WTC11 (cell line): Measurements from ENCODE around the gene TAC4. TPM values are rescaled to one million over a fixed set of nuclear protein-coding genes. Genes with fewer than 3 reads are reported as not detected.

Experiments
- ATAC-seq: fragments of 200-7000 bp; cut with Tn5 transposase; 2 replicates; pipeline ENCODE4 v1.10.0; 2021; ENCODE audit warnings: mild to moderate bottlenecking, moderate library complexity
- CTCF ChIA-PET: fragments of 300-600 bp; sonication (Branson Sonifier 250); formaldehyde crosslinking; loops from one replicate; lab custom pipeline; 2021; ENCODE audit warnings: antibody characterized with exemption; lab: Charles Lee
- POLR2A ChIA-PET: fragments of 350-600 bp; sonication (Branson Sonifier 250); formaldehyde crosslinking; loops from one replicate; lab custom pipeline; 2021; ENCODE audit warnings: antibody characterized with exemption; lab: Charles Lee
- DNase-seq: peaks from one replicate; pipeline ENCODE4 v3.0.0; 2021; ENCODE audit warnings: low spot score
- H3K27ac Mint-ChIP-seq: 2 replicates; pipeline ENCODE4 v1.8.0; 2021; ENCODE audit warnings: mixed read lengths
- H3K27me3 Mint-ChIP-seq: 2 replicates; pipeline ENCODE4 v1.8.0; 2021; ENCODE audit warnings: low read depth, mild to moderate bottlenecking, moderate library complexity, mixed read lengths
- H3K36me3 Mint-ChIP-seq: 2 replicates; pipeline ENCODE4 v1.8.0; 2021; ENCODE audit warnings: mixed read lengths
- H3K4me1 Mint-ChIP-seq: 2 replicates; pipeline ENCODE4 v1.8.0; 2022; ENCODE audit warnings: mixed read lengths
- H3K4me3 Mint-ChIP-seq: 2 replicates; pipeline ENCODE4 v1.8.0; 2021; ENCODE audit warnings: mild to moderate bottlenecking, moderate library complexity, mixed read lengths
- H3K9me3 Mint-ChIP-seq: 2 replicates; pipeline ENCODE4 v1.8.0; 2021; ENCODE audit warnings: mixed read lengths
- CDX4 ChIP-seq: fragments of 250-450 bp; sonication (Bioruptor Pico); IDR thresholded peaks from 2 replicates; pipeline ENCODE4 v1.9.0; 2021; ENCODE audit warnings: moderate library complexity, mild to moderate bottlenecking, inconsistent platforms, borderline replicate concordance
- FOXJ3 ChIP-seq: sonication (generic); formaldehyde crosslinking; IDR thresholded peaks from 2 replicates; pipeline ENCODE4 v1.9.0; 2021; ENCODE audit warnings: missing genetic modification reagents, mild to moderate bottlenecking, borderline replicate concordance
- FOXK1 ChIP-seq: sonication (generic); formaldehyde crosslinking; IDR thresholded peaks from 2 replicates; pipeline ENCODE4 v1.8.0; 2022; ENCODE audit warnings: mild to moderate bottlenecking, moderate library complexity, missing genetic modification reagents
- FOXP4 ChIP-seq: sonication (generic); formaldehyde crosslinking; IDR thresholded peaks from 2 replicates; pipeline ENCODE4 v1.8.0; 2022; ENCODE audit warnings: mild to moderate bottlenecking, missing genetic modification reagents
- IRF1 ChIP-seq: sonication (generic); formaldehyde crosslinking; IDR thresholded peaks from 2 replicates; pipeline ENCODE4 v1.8.0; 2023; ENCODE audit warnings: missing genetic modification reagents
- NR2C2 ChIP-seq: sonication (generic); formaldehyde crosslinking; IDR thresholded peaks from 2 replicates; pipeline ENCODE4 v1.8.0; 2022; ENCODE audit warnings: mild to moderate bottlenecking, missing genetic modification reagents
- ZMAT4 ChIP-seq: fragments of 250-450 bp; sonication (Bioruptor Pico); IDR thresholded peaks from 2 replicates; pipeline ENCODE4 v1.9.0; 2021; ENCODE audit warnings: mild to moderate bottlenecking
- ZNF281 ChIP-seq: sonication (generic); formaldehyde crosslinking; IDR thresholded peaks from 2 replicates; pipeline ENCODE4 v1.8.0; 2023; ENCODE audit warnings: mild to moderate bottlenecking, missing genetic modification reagents
- ZNF416 ChIP-seq: fragments of 250-450 bp; sonication (Bioruptor Pico); IDR thresholded peaks from 2 replicates; pipeline ENCODE4 v1.9.0; 2021; ENCODE audit warnings: mild to moderate bottlenecking, inconsistent platforms
- ZSCAN18 ChIP-seq: fragments of 250-450 bp; sonication (Bioruptor Pico); IDR thresholded peaks from 2 replicates; pipeline ENCODE4 v2.1.2; 2022; ENCODE audit warnings: mild to moderate bottlenecking, moderate library complexity
- total RNA-seq: library from RNA; stranded (reverse); gene quantifications from 3 replicates; pipeline ENCODE4 v1.2.3, GENCODE V29; 2021

Gene TAC4
- total RNA-seq, 1 experiment from 2014 or later = not detected

- CTCF ChIA-PET = interaction anchor here (0.8 to 2.0 kb wide), 5 partner anchors 30 to 313 kb away, joined by 3 to 6 read pairs (median 4); partner anchors contain the start of gene DLX3
- ATAC-seq = no peak
- no peaks in the 10 kb centered on the region for H3K36me3 Mint-ChIP-seq
These were observed 21.1 kb upstream of the TAC4 start for GRCh38 chr17:49869038-49869374.

More at GRCh38 chr17:49869038-49869374, 21.1 kb upstream of the TAC4 start:
- Mint-ChIP-seq H3K4me3 (no peak overlapping the region), H3K27ac (no peak overlapping the region), H3K9me3 (no peaks in the 10 kb centered on the region)
- DNase-seq = no peak
- TF ChIP-seq FOXP4 (CRISPR knock-in tag) = no peak
- TF ChIP-seq ZSCAN18 (CRISPR knock-in tag) = no peak
- no peak for TF ChIP-seq FOXK1 (CRISPR knock-in tag)
- no peak for TF ChIP-seq ZNF416
- no peak for TF ChIP-seq ZMAT4 (CRISPR knock-in tag)
- TF ChIP-seq ZNF281 (CRISPR knock-in tag) = no peak
- TF ChIP-seq CDX4 (CRISPR knock-in tag) = no peak
- TF ChIP-seq NR2C2 (CRISPR knock-in tag) = no peak
- TF ChIP-seq IRF1 = no peak
- no peak for TF ChIP-seq FOXJ3 (CRISPR knock-in tag)
- TF ChIP-seq, all 79 proteins: peak for 0
- H3K4me1 Mint-ChIP-seq = peaks cover 54% of the 10 kb centered on the region
- POLR2A ChIA-PET = no interaction called here
- no peaks in the 10 kb centered on the region; the same call in 1 of the 2 replicates for H3K27me3 Mint-ChIP-seq
